Karpas-422 (cell line): Measurements from ENCODE around the gene LRRC39. TPM values are rescaled to one million over a fixed set of nuclear protein-coding genes. Genes with fewer than 3 reads are reported as not detected.

Experiments used
- DNase-seq: peaks from one replicate; pipeline ENCODE4 v3.0.0-alpha.2; 2015
- H2AFZ ChIP-seq: fragments of 200-600 bp; sonication (generic); 2 replicates; pipeline ENCODE4 v1.6.1; 2014; ENCODE audit warnings: antibody characterized with exemption, low read length, mixed read lengths
- H3K27ac ChIP-seq: fragments of 200-600 bp; sonication (generic); 2 replicates; pipeline ENCODE4 v1.5.1; 2014; ENCODE audit warnings: mild to moderate bottlenecking, low read length, moderate library complexity
- H3K27me3 ChIP-seq: fragments of 200-600 bp; sonication (generic); 2 replicates; pipeline ENCODE4 v1.6.1; 2014; ENCODE audit warnings: low read length, mixed read lengths
- H3K36me3 ChIP-seq: fragments of 200-600 bp; sonication (generic); 2 replicates; pipeline ENCODE4 v1.6.1; 2014; ENCODE audit warnings: low read length, mixed read lengths; ENCODE audit not compliant: insufficient read depth
- H3K4me1 ChIP-seq: fragments of 200-600 bp; sonication (generic); 2 replicates; pipeline ENCODE4 v1.6.1; 2014; ENCODE audit warnings: mild to moderate bottlenecking, low read length, mixed read lengths
- H3K4me2 ChIP-seq: fragments of 200-600 bp; sonication (generic); 2 replicates; pipeline ENCODE4 v1.6.1; 2014; ENCODE audit warnings: low read length, low read depth, mild to moderate bottlenecking; ENCODE audit not compliant: poor library complexity, severe bottlenecking
- H3K4me3 ChIP-seq: fragments of 200-600 bp; sonication (generic); 2 replicates; pipeline ENCODE4 v1.5.1; 2014; ENCODE audit warnings: mild to moderate bottlenecking, antibody characterized with exemption, low read length, mixed read lengths
- H3K79me2 ChIP-seq: fragments of 200-600 bp; sonication (generic); 2 replicates; pipeline ENCODE4 v1.6.1; 2014; ENCODE audit warnings: mild to moderate bottlenecking, low read length, mixed read lengths
- H3K9ac ChIP-seq: fragments of 200-600 bp; sonication (generic); 2 replicates; pipeline ENCODE4 v1.6.0; 2014; ENCODE audit warnings: low read length
- H3K9me2 ChIP-seq: fragments of 200-600 bp; sonication (generic), shearing (Covaris generic); replicated peaks from 2 replicates; pipeline ENCODE4 v1.6.0; 2014; ENCODE audit warnings: mild to moderate bottlenecking, low read length, moderate library complexity; ENCODE audit not compliant: insufficient read depth
- H3K9me3 ChIP-seq: fragments of 300-700, 200-600 bp; sonication (generic); 2 replicates; pipeline ENCODE4 v1.6.1; 2014; ENCODE audit warnings: low read length, mixed read lengths
- H4K20me1 ChIP-seq: fragments of 200-600 bp; sonication (generic); 2 replicates; pipeline ENCODE4 v1.6.1; 2014; ENCODE audit warnings: mild to moderate bottlenecking, antibody characterized with exemption, low read length, low read depth; ENCODE audit not compliant: insufficient read depth
- total RNA-seq: library from RNA; depleted of rRNA; stranded (reverse); fragments of >200 nt; shearing (Covaris generic); gene quantifications from 2 replicates; pipeline ENCODE4 v1.2.3, GENCODE V29; 2014; ENCODE audit warnings: low replicate concordance

LRRC39 gene
- total RNA-seq, 1 experiment from 2014 or later, result 5.2 TPM

GRCh38 chr1:100146958-100147357 is 31.1 kb downstream of the LRRC39 start:
- no peak overlapping the region for H3K9ac ChIP-seq
- no peaks in the 10 kb centered on the region for H3K79me2 ChIP-seq
- H3K4me3 ChIP-seq, result no peak overlapping the region
- H4K20me1 ChIP-seq, result no peaks in the 10 kb centered on the region
- H3K4me2 ChIP-seq, result no peak overlapping the region
- DNase-seq, result no peak
- peaks cover 71% of the 10 kb centered on the region for H3K36me3 ChIP-seq
- no peak overlapping the region for H2AFZ ChIP-seq
- H3K27me3 ChIP-seq, result no peaks in the 10 kb centered on the region
- no peaks in the 10 kb centered on the region for H3K9me3 ChIP-seq
- H3K27ac ChIP-seq, result no peak overlapping the region
- peaks cover 5% of the 10 kb centered on the region for H3K4me1 ChIP-seq
- H3K9me2 ChIP-seq, result no peaks in the 10 kb centered on the region

DNA sequence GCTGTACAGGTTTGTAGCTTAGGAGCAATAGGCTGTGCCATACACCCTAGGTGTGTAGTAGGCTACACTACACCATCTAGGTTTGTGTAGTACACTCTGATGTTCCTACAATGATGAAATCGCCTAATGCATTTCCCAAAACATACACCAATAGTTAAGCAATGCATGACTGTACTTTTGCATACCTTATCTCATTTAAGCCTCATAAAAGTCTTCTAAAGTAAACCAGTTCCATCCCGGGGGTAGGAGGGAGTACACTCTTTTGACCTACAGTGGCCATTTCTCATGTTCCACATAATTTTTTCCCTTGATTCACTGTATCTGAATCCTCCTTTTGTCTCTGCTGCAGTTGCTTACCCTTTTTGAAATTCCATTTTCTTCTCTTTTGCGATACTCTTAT is 32.9 kb downstream of the LRRC39 start:
- DNase-seq, result no peak
- no peaks in the 10 kb centered on the region for H3K79me2 ChIP-seq
- H3K9me3 ChIP-seq, result no peaks in the 10 kb centered on the region
- no peaks in the 10 kb centered on the region for H4K20me1 ChIP-seq
- no peak overlapping the region for H3K9ac ChIP-seq
- H3K4me2 ChIP-seq, result no peak overlapping the region
- no peaks in the 10 kb centered on the region for H3K4me1 ChIP-seq
- no peak overlapping the region for H3K4me3 ChIP-seq
- H3K27ac ChIP-seq, result no peak overlapping the region
- no peaks in the 10 kb centered on the region for H3K9me2 ChIP-seq
- H3K27me3 ChIP-seq, result no peaks in the 10 kb centered on the region
- no peak overlapping the region for H2AFZ ChIP-seq
- peaks cover 83% of the 10 kb centered on the region for H3K36me3 ChIP-seq

DNA sequence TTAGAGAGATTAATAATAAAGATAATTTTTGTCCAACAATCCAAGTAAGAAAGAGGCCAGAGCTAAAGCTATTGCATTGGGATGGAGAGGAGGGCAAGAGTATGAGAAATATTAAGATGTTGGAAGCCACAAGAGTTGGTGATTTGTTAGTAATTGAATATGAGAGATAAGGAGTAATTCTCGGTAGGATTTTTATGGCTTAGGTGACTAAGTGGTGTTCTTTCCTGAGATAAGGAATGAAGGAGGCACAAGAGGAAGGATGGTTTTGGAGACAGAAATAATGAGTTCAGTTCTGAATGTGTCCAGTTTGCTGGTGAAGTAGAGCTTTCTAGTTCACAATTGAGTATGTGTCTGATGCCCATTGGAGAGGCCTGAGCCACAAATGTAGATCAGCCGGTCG is 35.7 kb downstream of the LRRC39 start:
- H3K4me1 ChIP-seq, result no peaks in the 10 kb centered on the region
- no peaks in the 10 kb centered on the region for H3K9me2 ChIP-seq
- H3K9me3 ChIP-seq, result no peaks in the 10 kb centered on the region
- H3K27ac ChIP-seq, result no peak overlapping the region
- H4K20me1 ChIP-seq, result no peaks in the 10 kb centered on the region
- H3K27me3 ChIP-seq, result no peaks in the 10 kb centered on the region
- H3K79me2 ChIP-seq, result no peaks in the 10 kb centered on the region
- no peak overlapping the region for H3K4me2 ChIP-seq
- no peak overlapping the region for H3K9ac ChIP-seq
- no peak for DNase-seq
- H3K36me3 ChIP-seq, result peaks cover 83% of the 10 kb centered on the region
- H3K4me3 ChIP-seq, result no peak overlapping the region
- no peak overlapping the region for H2AFZ ChIP-seq

DNA sequence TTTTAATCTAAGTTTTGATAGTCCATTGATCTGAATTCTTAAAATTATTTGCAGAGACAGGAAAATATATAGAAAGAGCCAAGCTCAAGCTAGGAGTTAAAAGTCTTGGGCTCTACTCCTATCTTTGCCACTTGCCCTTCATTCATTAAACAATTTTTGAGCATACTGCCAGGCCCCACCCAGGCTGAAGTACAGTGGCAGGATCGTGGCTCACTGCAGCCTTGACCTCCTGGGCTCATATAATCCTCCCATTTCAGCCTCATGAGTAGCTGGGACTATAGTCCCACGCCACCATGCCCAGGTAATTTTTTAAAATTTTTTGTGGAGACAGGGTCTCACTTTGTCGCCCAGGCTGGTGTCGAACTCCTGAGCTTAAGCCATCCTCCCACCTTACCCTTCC is 36.9 kb downstream of the LRRC39 start:
- Histone ChIP-seq H3K27ac (no peak overlapping the region), H2AFZ (no peak overlapping the region), H3K9ac (no peak overlapping the region), H3K4me1 (no peaks in the 10 kb centered on the region), H3K36me3 (peaks cover 87% of the 10 kb centered on the region), H3K9me3 (no peaks in the 10 kb centered on the region), H3K4me3 (no peak overlapping the region), H3K9me2 (no peaks in the 10 kb centered on the region), H3K4me2 (no peak overlapping the region), H3K27me3 (no peaks in the 10 kb centered on the region), H3K79me2 (no peaks in the 10 kb centered on the region), H4K20me1 (no peaks in the 10 kb centered on the region)
- DNase-seq, result no peak

- Histone ChIP-seq H3K36me3 (peaks cover 57% of the 10 kb centered on the region), H3K27ac (no peak overlapping the region), H3K9me3 (no peaks in the 10 kb centered on the region), H3K9ac (no peak overlapping the region), H3K4me1 (peaks cover 17% of the 10 kb centered on the region), H3K9me2 (no peaks in the 10 kb centered on the region), H3K4me2 (no peak overlapping the region), H2AFZ (no peak overlapping the region), H4K20me1 (no peaks in the 10 kb centered on the region), H3K79me2 (peaks cover 32% of the 10 kb centered on the region), H3K4me3 (no peak overlapping the region), H3K27me3 (no peaks in the 10 kb centered on the region)
- no peak for DNase-seq
Measured at GRCh38 chr1:100137602-100138001, 40.5 kb downstream of the LRRC39 start.

DNA sequence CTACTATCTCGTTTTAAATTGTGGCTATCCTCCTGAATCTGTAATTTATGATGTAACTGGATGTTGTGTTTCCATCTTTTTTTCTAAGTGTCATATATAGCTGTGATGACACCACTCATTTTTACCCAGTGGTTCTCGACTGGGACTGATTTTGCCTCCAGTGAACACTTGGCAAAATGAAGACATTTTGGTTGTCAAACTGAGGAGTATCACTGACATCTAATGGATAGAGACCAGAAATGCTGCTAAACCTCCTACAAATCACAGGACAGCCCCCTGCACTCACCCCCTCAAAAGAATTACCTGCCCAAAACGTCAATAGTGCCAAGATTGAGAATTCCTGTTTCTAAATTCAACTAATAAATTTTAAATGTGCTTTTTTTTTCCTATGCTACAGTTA is 43.2 kb downstream of the LRRC39 start:
- H4K20me1 ChIP-seq, result no peaks in the 10 kb centered on the region
- H3K79me2 ChIP-seq, result peaks cover 59% of the 10 kb centered on the region
- H3K9me3 ChIP-seq, result no peaks in the 10 kb centered on the region
- 0 out of 2 replicates have a peak overlapping the region, but pooled peaks have one; percentile 1 for H3K9ac ChIP-seq
- H3K9me2 ChIP-seq, result no peaks in the 10 kb centered on the region
- peak overlapping the region; percentile 100; the same call in 1 of the 2 replicates for H3K4me3 ChIP-seq
- peak overlapping the region; percentile 87 for H3K4me2 ChIP-seq
- no peak for DNase-seq
- peaks cover 39% of the 10 kb centered on the region for H3K4me1 ChIP-seq
- no peak overlapping the region for H2AFZ ChIP-seq
- no peaks in the 10 kb centered on the region for H3K27me3 ChIP-seq
- H3K27ac ChIP-seq, result no peak overlapping the region
- peaks cover 33% of the 10 kb centered on the region; the same call in 1 of the 2 replicates for H3K36me3 ChIP-seq

DNA sequence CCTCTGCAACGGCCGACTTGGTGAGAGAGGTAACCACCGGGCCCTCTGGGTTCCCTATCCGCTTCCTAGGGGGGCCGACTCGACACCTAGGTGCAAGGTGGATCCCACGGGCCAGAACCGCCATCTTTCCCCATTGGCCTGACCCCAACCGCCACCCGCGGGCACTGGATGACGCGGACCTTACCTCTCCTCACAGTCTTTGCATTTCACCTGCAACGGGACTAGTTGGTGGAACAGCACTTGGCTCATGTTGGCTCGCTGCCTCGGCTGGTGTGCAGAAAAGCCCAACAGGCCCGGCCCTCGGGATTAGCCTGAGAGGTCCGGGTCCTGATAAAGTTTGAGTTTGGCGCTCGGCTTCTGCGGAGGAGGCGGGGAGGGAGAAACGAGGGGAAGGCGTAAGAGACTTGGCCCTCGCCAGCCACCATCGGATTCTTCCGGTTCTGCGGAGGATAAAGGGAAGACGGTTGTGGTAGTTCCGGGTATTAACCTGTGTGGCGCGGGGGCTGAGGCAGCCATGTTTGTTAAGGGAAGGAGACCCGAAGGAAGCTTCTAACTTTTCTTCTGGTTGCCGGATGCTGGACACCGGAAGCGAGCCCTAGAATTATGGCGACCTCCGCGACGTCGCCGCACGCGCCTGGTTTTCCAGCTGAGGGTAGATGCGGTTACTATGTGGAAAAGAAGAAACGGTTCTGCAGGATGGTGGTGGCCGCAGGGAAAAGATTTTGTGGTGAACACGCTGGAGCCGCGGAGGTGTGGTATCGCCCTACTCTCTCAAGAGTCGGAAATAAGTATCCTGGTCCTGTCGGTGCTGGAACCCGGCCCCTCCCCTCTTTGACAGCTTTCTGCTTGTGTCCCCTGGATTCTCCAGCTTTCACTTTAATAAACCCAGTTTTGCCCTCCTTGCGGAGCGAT is 45.2 kb downstream of the LRRC39 start, which contains the start of the genes SASS6 and TRMT13:
Gene SASS6 (minus strand): TSS at position 365 of the 912 bp plus-strand sequence. CDS start 116 bp downstream, at position 249.
Gene TRMT13 (plus strand): TSS at position 598 of the 912 bp plus-strand sequence. CDS start 6 bp downstream, at position 604.
- Histone ChIP-seq H3K9me3 (no peaks in the 10 kb centered on the region), H3K9ac (peak within 1 kb of the TSS; percentile 92), H3K36me3 (peaks cover 17% of the 10 kb centered on the region; the same call in 1 of the 2 replicates), H3K27me3 (no peaks in the 10 kb centered on the region), H4K20me1 (no peaks in the 10 kb centered on the region), H3K4me1 (peaks cover 44% of the 10 kb centered on the region), H3K4me3 (peak within 1 kb of the TSS; percentile 100), H3K79me2 (peaks cover 78% of the 10 kb centered on the region), H3K9me2 (no peaks in the 10 kb centered on the region), H3K4me2 (peak within 1 kb of the TSS; percentile 87), H2AFZ (peak within 1 kb of the TSS; percentile 97), H3K27ac (peak within 1 kb of the TSS; percentile 72)
- peak; percentile 99 for DNase-seq

DNA sequence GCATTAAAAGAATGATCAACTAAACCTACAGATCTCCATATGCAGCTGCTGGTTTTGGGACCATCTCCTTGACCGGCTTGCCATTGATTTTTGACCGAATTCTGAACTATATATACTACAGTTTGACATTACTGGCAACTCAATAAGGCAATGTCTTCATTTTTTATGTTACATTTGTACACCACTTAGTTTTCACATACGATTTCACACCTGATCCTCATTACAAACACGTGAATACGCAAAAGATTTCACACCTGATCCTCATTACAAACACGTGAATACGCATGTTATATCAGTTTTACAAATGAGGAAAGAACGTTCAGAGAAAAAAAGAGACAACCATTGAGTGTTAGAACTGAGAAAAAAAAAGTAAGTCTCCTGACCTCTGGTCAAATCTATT is 46.4 kb downstream of the LRRC39 start:
- DNase-seq, result no peak
- Histone ChIP-seq H3K79me2 (peaks cover 90% of the 10 kb centered on the region), H3K27me3 (no peaks in the 10 kb centered on the region), H3K4me2 (peak overlapping the region; percentile 87), H4K20me1 (no peaks in the 10 kb centered on the region), H3K27ac (no peak overlapping the region), H3K4me1 (peaks cover 44% of the 10 kb centered on the region), H3K9ac (peak overlapping the region; percentile 92), H3K9me2 (no peaks in the 10 kb centered on the region), H3K9me3 (no peaks in the 10 kb centered on the region), H3K4me3 (peak overlapping the region; percentile 100), H2AFZ (no peak overlapping the region), H3K36me3 (0 out of 2 replicates have a peak, but pooled peaks cover 5% of the 10 kb centered on the region)
